Transverse colon (tissue), 4 donors: ENCODE data around the gene WWOX. TPM values are rescaled to one million over a fixed set of nuclear protein-coding genes. Genes with fewer than 3 reads are reported as not detected.

Experiments used
- DNase-seq: peaks from one replicate; pipeline ENCODE4 v3.0.0-alpha.2; 2019
- H3K27ac ChIP-seq, 4 donors: fragments of 200-600 bp; sonication (generic); 2 replicates each; pipeline ENCODE4 v1.5.1; 2016 to 2018; ENCODE audit warnings: inconsistent platforms in 4 of 4
- H3K27me3 ChIP-seq: fragments of 200-600 bp; sonication (generic); 2 replicates; pipeline ENCODE4 v1.5.1; 2017; ENCODE audit warnings: inconsistent platforms
- H3K36me3 ChIP-seq, 4 donors: fragments of 200-600 bp; sonication (generic); 2 replicates each; pipeline ENCODE4 v1.5.1; 2017 to 2019; ENCODE audit warnings: inconsistent platforms in 4 of 4
- H3K4me1 ChIP-seq, 4 donors: fragments of 200-600 bp; sonication (generic); 2 replicates each; pipeline ENCODE4 v1.5.1; 2017 to 2020; ENCODE audit warnings: inconsistent platforms in 4 of 4
- H3K4me3 ChIP-seq, 4 donors: fragments of 200-600 bp; sonication (generic); 1 replicate in 1 of 4; 2 replicates in 3 of 4; pipeline versions ENCODE4 v1.5.1 to v1.6.1; 2017 to 2019; ENCODE audit warnings: inconsistent platforms in 4 of 4
- H3K9me3 ChIP-seq, 2 donors: fragments of 200-600 bp; sonication (generic); 2 replicates each; pipeline ENCODE4 v1.5.1; 2017 to 2019; ENCODE audit warnings: inconsistent platforms in 2 of 2
- EP300 ChIP-seq: sonication (generic); formaldehyde crosslinking; IDR thresholded peaks from one replicate; pipeline ENCODE4 v1.6.1; 2017; ENCODE audit warnings: antibody characterized with exemption, low read depth
- POLR2A ChIP-seq: fragments of 450-650 bp; IDR thresholded peaks from one replicate; pipeline ENCODE4 v1.6.1; 2016; ENCODE audit warnings: antibody characterized with exemption, mild to moderate bottlenecking, moderate library complexity
- POLR2AphosphoS5 ChIP-seq, 3 donors: sonication (generic); formaldehyde crosslinking; IDR thresholded peaks; one replicate each; pipeline ENCODE4 v1.6.1; 2016; ENCODE audit warnings: antibody characterized with exemption in 3 of 3
- WGBS, 2 donors: methylation state at CpG; one replicate each; pipeline ENCODE4 v1.1.5; 2018; ENCODE audit warnings: low coverage in 1 of 2; 5-methylcytosine and 5-hydroxymethylcytosine counted together
- in situ Hi-C, 4 donors: fragments of 200-750 bp; cut with MboI; loops; one replicate each; pipeline versions ENCODE4 v1.15.0 to v1.15.1; 2017; ENCODE audit warnings: low sequenced_read_pairs in 3 of 4, low pct_ligation_motif_present in 1 of 4, low pct_unique_long_range_greater_than_20kb in 1 of 4
- intact Hi-C: fragments of 100-400 bp; cut with DNase I; formaldehyde crosslinking; loops from one replicate; pipeline ENCODE4 v1.15.1; 2023; ENCODE audit warnings: low total_unique reads
- total RNA-seq, 4 donors: library from RNA; depleted of rRNA; stranded (reverse); fragments of >200 nt; gene quantifications; one replicate each; pipeline ENCODE4 v1.1.0, GENCODE V29; 2016
- TF ChIP-seq, protein P1 (sequence below), 5 experiments: fragments of 200-600 bp in 3 of 5; fragments of 450-650 bp in 2 of 5; sonication (generic) in 3 of 5; IDR thresholded peaks; 1 replicate in 2 of 5; 2 replicates in 3 of 5; pipeline ENCODE4 v1.5.1; 2016 to 2017; ENCODE audit warnings: antibody characterized with exemption in 5 of 5, inconsistent platforms in 3 of 5, mild to moderate bottlenecking in 2 of 5, moderate library complexity in 1 of 5

The WWOX gene
- total RNA-seq, 4 donors from 2014 or later = 11.2 to 53.8 (median 24.8) TPM

DNA sequence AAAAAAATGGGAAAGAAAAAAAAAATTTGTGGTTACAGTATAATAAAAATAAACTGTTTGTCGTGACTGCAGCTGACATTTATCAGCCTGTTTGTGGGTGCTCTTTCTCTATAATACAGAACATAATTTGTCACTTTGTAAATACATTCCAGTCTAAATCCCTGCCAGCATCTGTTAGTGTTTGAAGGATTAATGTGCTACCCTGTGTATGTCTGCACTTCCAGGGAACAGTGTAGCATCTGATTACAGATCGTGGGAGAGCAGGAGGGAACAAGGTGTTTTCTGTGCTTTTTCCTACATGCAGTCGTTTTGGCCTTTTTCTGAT is 265.1 kb downstream of the WWOX start:
- 26 to 35% methylated on average over 2 to 3 of the region's 3 CpGs for WGBS, 2 donors
- no peaks in the 10 kb centered on the region for H3K9me3 ChIP-seq
- H3K36me3 ChIP-seq = no peaks in the 10 kb centered on the region
- DNase-seq = no peak
- intact Hi-C loops (no loop called here), in situ Hi-C loops (no loop called here)
- TF ChIP-seq POLR2AphosphoS5 (IDR thresholded peaks at IDR 0.05) (peak in 1 of 3 donors; percentile 23), POLR2A (no peak)
- H3K4me1 ChIP-seq = peaks cover 0 to 3% (median 0%) of the 10 kb centered on the region in 4 donors
- H3K4me3 ChIP-seq = no peak overlapping the region
- H3K27ac ChIP-seq = no peak overlapping the region
- no peaks in the 10 kb centered on the region for H3K27me3 ChIP-seq

GRCh38 chr16:78365366-78365765 is 265.9 kb downstream of the WWOX start:
- H3K9me3 ChIP-seq = no peaks in the 10 kb centered on the region
- H3K36me3 ChIP-seq = no peaks in the 10 kb centered on the region
- 76 to 80% methylated on average over 1 to 2 of the region's 2 CpGs for WGBS, 2 donors
- H3K27ac ChIP-seq = no peak overlapping the region
- in situ Hi-C loops (no loop called here), intact Hi-C loops (no loop called here)
- peaks cover 0 to 3% (median 0%) of the 10 kb centered on the region in 4 donors for H3K4me1 ChIP-seq
- TF ChIP-seq, protein P1, sequence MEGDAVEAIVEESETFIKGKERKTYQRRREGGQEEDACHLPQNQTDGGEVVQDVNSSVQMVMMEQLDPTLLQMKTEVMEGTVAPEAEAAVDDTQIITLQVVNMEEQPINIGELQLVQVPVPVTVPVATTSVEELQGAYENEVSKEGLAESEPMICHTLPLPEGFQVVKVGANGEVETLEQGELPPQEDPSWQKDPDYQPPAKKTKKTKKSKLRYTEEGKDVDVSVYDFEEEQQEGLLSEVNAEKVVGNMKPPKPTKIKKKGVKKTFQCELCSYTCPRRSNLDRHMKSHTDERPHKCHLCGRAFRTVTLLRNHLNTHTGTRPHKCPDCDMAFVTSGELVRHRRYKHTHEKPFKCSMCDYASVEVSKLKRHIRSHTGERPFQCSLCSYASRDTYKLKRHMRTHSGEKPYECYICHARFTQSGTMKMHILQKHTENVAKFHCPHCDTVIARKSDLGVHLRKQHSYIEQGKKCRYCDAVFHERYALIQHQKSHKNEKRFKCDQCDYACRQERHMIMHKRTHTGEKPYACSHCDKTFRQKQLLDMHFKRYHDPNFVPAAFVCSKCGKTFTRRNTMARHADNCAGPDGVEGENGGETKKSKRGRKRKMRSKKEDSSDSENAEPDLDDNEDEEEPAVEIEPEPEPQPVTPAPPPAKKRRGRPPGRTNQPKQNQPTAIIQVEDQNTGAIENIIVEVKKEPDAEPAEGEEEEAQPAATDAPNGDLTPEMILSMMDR (IDR thresholded peaks at IDR 0.05) = no peak
- TF ChIP-seq POLR2AphosphoS5 (IDR thresholded peaks at IDR 0.05) (no peak), EP300 (no peak), POLR2A (no peak)
- H3K27me3 ChIP-seq = no peaks in the 10 kb centered on the region
- no peak for DNase-seq
- H3K4me3 ChIP-seq = no peak overlapping the region

GRCh38 chr16:78368121-78369102 is 269.0 kb downstream of the WWOX start:
- no peaks in the 10 kb centered on the region for H3K36me3 ChIP-seq
- WGBS, 2 donors = 76 to 86% methylated on average over 4 to 10 of the region's 10 CpGs
- in situ Hi-C loops (no loop called here), intact Hi-C loops (no loop called here)
- TF ChIP-seq EP300 (no peak), POLR2AphosphoS5 (IDR thresholded peaks at IDR 0.05) (no peak), POLR2A (no peak)
- TF ChIP-seq, protein P1 (IDR thresholded peaks at IDR 0.05) = no peak
- DNase-seq = no peak
- H3K9me3 ChIP-seq = peaks cover 0 to 3% of the 10 kb centered on the region in 2 donors
- no peak overlapping the region for H3K4me3 ChIP-seq
- no peak overlapping the region for H3K27ac ChIP-seq
- H3K4me1 ChIP-seq = peaks cover 0 to 3% (median 0%) of the 10 kb centered on the region in 4 donors
- H3K27me3 ChIP-seq = no peaks in the 10 kb centered on the region

- H3K27ac ChIP-seq = no peak overlapping the region
- 88 to 100% methylated on average over 3 of the region's 3 CpGs for WGBS, 2 donors
These were observed 272.8 kb downstream of the WWOX start for GRCh38 chr16:78372277-78372676.

More at GRCh38 chr16:78372277-78372676, 272.8 kb downstream of the WWOX start:
- intact Hi-C loops (no loop called here), in situ Hi-C loops (no loop called here)
- Histone ChIP-seq H3K4me1 (no peaks in the 10 kb centered on the region), H3K9me3 (peaks cover 0 to 3% of the 10 kb centered on the region in 2 donors), H3K27me3 (no peaks in the 10 kb centered on the region), H3K4me3 (no peak overlapping the region), H3K36me3 (no peaks in the 10 kb centered on the region)
- no peak for DNase-seq
- TF ChIP-seq, protein P1 (IDR thresholded peaks at IDR 0.05) = no peak
- no peak for TF ChIP-seq POLR2AphosphoS5 (IDR thresholded peaks at IDR 0.05)
- no peak for TF ChIP-seq POLR2A
- TF ChIP-seq EP300 = no peak
